ENCODE data around the gene SV2B. TPM values are rescaled to one million over a fixed set of nuclear protein-coding genes. Genes with fewer than 3 reads are reported as not detected.

The SV2B gene
- total RNA-seq, 1 experiment from 2014 or later, result not detected

DNA sequence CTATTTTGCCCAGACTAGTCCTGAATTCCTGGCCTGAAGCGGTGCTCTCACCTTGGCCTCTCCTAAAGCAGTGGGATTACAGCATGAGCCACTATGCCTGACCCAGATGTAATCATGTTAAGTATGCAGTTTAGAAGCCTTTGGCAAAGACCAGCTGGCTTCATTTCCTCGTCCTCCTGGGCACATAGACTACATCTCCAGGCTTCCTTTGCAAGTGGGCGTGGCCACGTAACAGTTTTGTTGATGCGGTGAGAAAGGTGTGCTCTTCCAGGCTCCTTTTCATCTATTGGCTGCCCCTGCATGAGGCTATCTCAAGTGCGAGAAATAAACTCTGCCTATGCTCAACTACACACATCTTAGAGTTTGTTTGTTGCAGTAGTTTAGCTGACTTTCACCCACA lies 13.0 kb downstream of the SV2B start (continued):
- no peak for TF ChIP-seq TCF7L2 (IDR thresholded peaks at IDR 0.05; ENCODE audit: borderline replicate concordance, extremely low read depth, insufficient read depth, insufficient read length)
- TF ChIP-seq YY1 (IDR thresholded peaks at IDR 0.05; ENCODE audit: extremely low read depth, insufficient replicate concordance, low read depth, low read length), result no peak
- TF ChIP-seq FOSL1 (IDR thresholded peaks at IDR 0.05; ENCODE audit: low read depth), result no peak
- no peak for TF ChIP-seq POLR2AphosphoS5 (IDR thresholded peaks at IDR 0.05; ENCODE audit: low read depth, low read length)
- no peak for TF ChIP-seq EGR1 (IDR thresholded peaks at IDR 0.05; ENCODE audit: low read depth)
- TF ChIP-seq ZFX (IDR thresholded peaks at IDR 0.05), result no peak
- no peak for TF ChIP-seq SP1 (IDR thresholded peaks at IDR 0.05; ENCODE audit: low read depth)
- TF ChIP-seq ATF3 (IDR thresholded peaks at IDR 0.05), result no peak

DNA sequence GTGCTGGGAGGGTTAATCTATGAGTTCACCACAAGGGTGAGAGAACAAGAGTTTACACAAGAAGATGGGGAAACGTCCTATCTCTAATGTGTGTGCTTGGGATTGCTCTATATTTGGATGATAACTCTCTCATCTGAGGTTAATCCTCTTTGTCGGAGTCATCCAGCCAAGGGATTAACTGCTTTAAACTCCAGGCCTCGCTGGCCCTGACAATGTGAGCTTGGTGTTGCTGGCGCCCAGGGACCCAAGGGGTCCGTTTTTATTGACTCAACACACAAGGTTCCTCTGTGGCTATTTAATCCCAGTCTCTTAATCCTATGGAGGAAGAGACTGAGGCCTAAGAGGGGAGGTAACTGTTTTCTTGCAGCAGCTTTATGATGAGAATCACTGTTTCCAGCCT lies 14.2 kb downstream of the SV2B start:
- ATAC-seq, result no peak
- no peak for DNase-seq (ENCODE audit: low read depth, low spot score)
- ChIA-PET POLR2A (no interaction called here), CTCF (no interaction called here), RAD21 (ENCODE audit: low non-redundant PET in 1 of 2, low total read pairs in 2 of 2, uncharacterized antibody in 2 of 2, unreplicated experiment in 2 of 2) (no interaction called here)
- Histone ChIP-seq H3K27me3 (ENCODE audit: insufficient read depth, low read length) (peaks cover 31% of the 10 kb centered on the region; the same call in 1 of the 2 replicates), H4K20me1 (ENCODE audit: insufficient read depth) (no peaks in the 10 kb centered on the region), H3K9me3 (ENCODE audit: control insufficient read depth in 1 of 2, insufficient read depth in 1 of 2, low read depth in 1 of 2, low read length in 2 of 2) (no peaks in the 10 kb centered on the region), H3K4me2 (ENCODE audit: low read length) (no peak overlapping the region), H3K36me3 (ENCODE audit: control insufficient read depth in 1 of 2, insufficient read depth in 2 of 2, low read length in 2 of 2) (no peaks in the 10 kb centered on the region), H3K9me2 (ENCODE audit: insufficient read depth) (no peaks in the 10 kb centered on the region), H3K79me2 (ENCODE audit: insufficient read depth, low read length) (no peaks in the 10 kb centered on the region), H3K9ac (ENCODE audit: low read length) (no peak overlapping the region), H3K4me1 (ENCODE audit: control insufficient read depth in 1 of 2, insufficient read depth in 2 of 2, low read length in 2 of 2) (no peaks in the 10 kb centered on the region), H2AFZ (ENCODE audit: low read depth, low read length, poor library complexity, severe bottlenecking) (no peak overlapping the region), H3K4me3 (replicated peaks in 1 of 2; ENCODE audit: low read depth in 1 of 2, low read length in 2 of 2) (no peak overlapping the region), H3K27ac (ENCODE audit: low read depth, low read length) (no peak overlapping the region)
- intact Hi-C loops (cut with micrococcal nuclease), result no loop called here
- no TSS peak for BruUV-seq (replicated peaks)
- TF ChIP-seq SP1 (IDR thresholded peaks at IDR 0.05; ENCODE audit: low read depth) (no peak), MAX (IDR thresholded peaks at IDR 0.05) (no peak), ELF1 (IDR thresholded peaks at IDR 0.05; ENCODE audit: borderline replicate concordance, low read depth) (no peak), REST (IDR thresholded peaks at IDR 0.05; ENCODE audit: low read depth) (no peak), POLR2AphosphoS5 (IDR thresholded peaks at IDR 0.05; ENCODE audit: low read depth, low read length) (no peak), EZH2 (IDR thresholded peaks at IDR 0.05) (no peak), ZNF274 (IDR thresholded peaks at IDR 0.05; ENCODE audit: low read depth, low read length) (no peak), POLR2A (IDR thresholded peaks at IDR 0.05; ENCODE audit: borderline replicate concordance, extremely low read depth, insufficient read depth, insufficient read length) (no peak), CTCF (IDR thresholded peaks at IDR 0.05 in 2 of 3, conservative IDR thresholded peaks at IDR 0.05 in 1 of 3; ENCODE audit: borderline replicate concordance in 1 of 3, insufficient read depth in 1 of 3, low read depth in 2 of 3, low read length in 2 of 3) (no peak), CEBPB (IDR thresholded peaks at IDR 0.05; ENCODE audit: low read depth) (no peak), EGR1 (IDR thresholded peaks at IDR 0.05; ENCODE audit: low read depth) (no peak), SIN3A (IDR thresholded peaks at IDR 0.05; ENCODE audit: low read depth) (no peak), SRF (IDR thresholded peaks at IDR 0.05; ENCODE audit: low read depth) (no peak), TCF7L2 (IDR thresholded peaks at IDR 0.05; ENCODE audit: borderline replicate concordance, extremely low read depth, insufficient read depth, insufficient read length) (no peak)
- TF ChIP-seq, protein P1, sequence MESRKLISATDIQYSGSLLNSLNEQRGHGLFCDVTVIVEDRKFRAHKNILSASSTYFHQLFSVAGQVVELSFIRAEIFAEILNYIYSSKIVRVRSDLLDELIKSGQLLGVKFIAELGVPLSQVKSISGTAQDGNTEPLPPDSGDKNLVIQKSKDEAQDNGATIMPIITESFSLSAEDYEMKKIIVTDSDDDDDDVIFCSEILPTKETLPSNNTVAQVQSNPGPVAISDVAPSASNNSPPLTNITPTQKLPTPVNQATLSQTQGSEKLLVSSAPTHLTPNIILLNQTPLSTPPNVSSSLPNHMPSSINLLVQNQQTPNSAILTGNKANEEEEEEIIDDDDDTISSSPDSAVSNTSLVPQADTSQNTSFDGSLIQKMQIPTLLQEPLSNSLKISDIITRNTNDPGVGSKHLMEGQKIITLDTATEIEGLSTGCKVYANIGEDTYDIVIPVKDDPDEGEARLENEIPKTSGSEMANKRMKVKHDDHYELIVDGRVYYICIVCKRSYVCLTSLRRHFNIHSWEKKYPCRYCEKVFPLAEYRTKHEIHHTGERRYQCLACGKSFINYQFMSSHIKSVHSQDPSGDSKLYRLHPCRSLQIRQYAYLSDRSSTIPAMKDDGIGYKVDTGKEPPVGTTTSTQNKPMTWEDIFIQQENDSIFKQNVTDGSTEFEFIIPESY (IDR thresholded peaks at IDR 0.05; ENCODE audit: extremely low read depth, insufficient replicate concordance, low read length), result no peak
